GM21717 (cell line): ENCODE results near the gene ZNF74.
"Not testable (repeated sequence)": the region's sequence is repeated elsewhere in the genome, so short reads cannot be mapped to it uniquely, and the experiment has no call there.

Experiments
- ATAC-seq: cut with Tn5 transposase; IDR thresholded peaks from one replicate; pipeline ENCODE4 v1.9.1; 2021; ENCODE audit warnings: mild to moderate bottlenecking, moderate library complexity; ENCODE audit not compliant: unreplicated experiment

Gene ZNF74

DNA sequence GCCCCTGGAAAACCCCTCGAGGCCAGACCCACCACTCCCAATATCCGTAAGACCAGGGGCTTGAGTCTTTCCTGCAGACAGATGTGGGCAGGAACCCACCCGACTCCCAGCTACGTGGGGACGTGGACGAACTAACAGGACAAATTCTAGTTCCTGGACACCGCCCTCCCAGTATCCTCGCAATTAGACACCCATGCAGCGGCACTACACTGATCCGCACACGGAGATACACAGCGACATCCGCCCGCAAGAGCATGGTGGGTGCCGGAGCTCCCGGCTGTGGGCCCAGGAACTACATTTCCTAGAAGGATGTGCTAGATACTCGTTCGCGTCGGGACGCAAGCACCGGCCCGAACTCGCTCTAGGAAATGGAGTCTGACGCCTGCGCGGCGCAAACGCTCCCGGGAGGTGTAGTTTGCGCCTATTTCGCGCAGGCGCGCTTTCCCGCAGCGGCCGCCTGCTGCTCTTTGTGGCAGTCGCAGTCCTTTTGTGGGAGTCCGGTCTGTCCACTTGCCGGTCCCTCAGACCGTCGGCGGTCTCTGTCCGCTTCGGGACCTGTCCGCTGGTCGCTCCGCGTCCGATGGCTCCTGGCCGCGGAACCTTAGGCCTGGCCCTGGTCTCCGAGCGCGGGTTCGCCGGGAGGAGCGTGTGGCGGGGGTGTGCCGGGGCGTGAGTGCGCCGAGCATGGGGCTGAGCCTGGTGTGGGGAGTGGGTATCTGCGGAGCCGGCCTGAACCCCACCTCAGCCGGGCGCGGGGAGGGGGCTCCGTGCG, at the start of gene ZNF74:
Gene ZNF74, plus strand, starts transcription at position 447 of the 772 bp plus-strand sequence. CDS start 478 bp downstream, outside the sequence.
- peak; percentile 61 for ATAC-seq

DNA sequence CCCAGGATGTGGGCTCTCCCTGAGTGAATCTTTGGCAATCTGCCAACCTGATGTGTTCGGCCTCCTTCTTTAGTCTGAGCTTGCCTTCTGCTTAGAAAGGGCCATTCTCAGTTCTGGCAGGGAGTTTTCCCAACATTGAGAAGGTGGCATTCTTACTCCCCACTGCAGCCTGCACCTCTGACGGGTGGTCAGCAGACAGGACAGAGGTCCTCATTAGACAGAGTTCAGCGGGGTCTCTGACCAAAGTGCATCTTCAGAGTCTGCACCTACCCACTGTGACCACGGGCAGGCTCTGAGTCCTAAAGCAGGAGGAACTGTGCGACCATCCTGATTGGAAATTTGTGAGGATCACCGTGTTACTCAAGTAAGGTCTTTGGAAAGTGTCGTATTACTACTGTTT, 47.4 kb upstream of the ZNF74 start:
- not testable (repeated sequence) for ATAC-seq

DNA sequence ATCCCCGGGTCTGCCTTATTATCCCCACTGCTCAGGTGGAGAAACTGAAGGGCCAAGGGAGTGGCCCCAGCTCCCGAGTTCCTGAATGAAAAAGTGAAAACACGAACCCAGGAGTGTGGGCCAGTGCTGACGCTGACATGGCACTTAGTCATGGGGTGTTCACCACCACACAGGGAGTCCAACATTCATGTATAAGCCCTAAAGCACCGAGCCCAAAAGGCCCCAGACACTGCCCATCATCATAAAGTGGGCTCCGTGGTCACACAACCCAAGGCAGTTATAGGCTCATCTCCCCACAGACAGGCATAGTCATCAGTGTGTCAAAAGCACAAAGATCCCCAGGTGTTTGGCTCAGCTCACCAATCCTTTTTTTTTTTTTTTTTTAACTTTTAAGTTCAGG, 41.4 kb upstream of the ZNF74 start:
- ATAC-seq = not testable (repeated sequence)

DNA sequence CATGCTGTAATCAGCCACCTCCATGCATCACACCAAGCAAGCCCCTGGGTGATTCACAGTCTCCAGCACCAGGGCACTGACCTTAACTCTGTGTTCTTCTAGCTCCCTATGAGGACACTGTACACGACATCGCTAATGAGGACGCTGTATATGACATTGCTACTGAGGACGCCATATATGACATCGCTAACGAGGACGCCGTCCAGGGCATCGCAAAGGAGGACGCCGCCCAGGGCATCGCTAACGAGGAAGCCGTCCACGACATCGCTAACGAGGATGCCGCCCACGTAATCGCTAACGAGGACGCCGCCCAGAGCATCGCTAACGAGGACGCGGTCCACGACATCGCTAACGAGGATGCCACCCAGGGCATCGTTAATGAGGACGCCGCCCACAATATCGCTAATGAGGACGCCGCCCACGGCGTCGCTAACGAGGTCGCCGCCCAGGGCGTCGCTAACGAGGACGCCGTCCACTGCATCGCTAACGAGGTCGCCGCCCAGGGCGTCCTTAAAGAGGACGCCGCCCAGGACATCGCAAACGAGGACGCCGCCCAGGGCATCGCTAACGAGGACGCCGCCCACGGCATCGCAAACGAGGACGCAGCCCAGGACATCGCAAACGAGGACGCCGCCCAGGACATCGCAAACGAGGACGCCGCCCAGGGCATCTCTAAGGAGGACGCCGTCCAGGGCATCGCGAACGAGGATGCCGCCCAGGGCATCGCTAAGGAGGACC, 39.5 kb upstream of the ZNF74 start:
- ATAC-seq = no peak

DNA sequence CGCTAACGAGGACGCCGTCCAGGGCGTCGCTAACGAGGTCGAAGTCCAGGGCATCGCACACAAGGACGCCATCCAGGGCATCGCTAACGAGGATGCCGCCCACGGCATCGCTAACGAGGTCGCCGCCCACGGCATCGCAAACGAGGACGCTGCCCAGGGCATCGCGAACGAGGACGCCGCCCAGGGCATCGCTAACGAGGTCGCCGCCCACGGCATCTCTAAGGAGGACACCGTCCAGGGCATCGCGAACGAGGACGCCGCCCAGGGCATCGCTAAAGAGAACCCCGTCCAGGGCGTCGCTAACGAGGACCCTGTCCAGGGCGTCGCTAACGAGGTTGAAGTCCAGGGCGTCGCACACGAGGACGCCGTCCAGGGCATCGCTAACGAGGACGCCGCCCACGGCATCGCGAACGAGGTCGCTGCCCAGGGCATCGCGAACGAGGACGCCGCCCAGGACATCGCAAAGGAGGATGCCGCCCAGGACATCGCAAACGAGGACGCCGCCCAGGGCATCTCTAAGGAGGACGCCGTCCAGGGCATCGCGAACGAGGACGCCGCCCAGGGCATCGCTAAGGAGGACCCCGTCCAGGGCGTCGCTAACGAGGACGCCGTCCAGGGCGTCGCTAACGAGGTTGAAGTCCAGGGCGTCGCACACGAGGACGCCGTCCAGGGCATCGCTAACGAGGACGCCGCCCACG, 37.9 kb upstream of the ZNF74 start:
- ATAC-seq = not testable (repeated sequence)

DNA sequence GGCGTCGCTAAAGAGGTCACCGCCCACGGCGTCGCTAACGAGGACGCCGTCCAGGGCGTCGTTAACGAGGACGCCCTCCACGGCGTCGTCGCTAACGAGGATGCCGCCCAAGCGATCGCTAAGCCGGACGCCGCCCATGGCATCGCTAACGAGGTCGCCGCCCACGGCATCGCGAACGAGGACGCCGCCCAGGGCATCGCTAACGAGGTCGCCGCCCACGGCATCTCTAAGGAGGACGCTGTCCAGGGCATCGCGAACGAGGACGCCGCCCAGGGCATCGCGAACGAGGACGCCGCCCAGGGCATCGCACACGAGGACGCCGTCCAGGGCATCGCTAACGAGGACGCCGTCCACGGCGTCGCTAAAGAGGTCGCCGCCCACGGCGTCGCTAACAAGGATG, 37.0 kb upstream of the ZNF74 start:
- not testable (repeated sequence) for ATAC-seq

DNA sequence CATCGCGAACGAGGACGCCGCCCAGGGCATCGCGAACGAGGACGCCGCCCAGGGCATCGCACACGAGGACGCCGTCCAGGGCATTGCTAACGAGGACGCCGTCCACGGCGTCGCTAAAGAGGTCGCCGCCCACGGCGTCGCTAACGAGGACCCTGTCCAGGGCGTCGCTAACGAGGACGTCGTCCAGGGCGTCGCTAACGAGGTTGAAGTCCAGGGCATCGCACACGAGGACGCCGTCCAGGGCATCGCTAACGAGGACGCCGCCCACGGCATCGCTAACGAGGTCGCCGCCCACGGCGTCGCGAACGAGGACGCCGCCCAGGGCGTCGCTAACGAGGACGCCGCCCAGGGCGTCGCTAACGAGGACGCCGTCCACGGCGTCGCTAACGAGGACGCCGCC, 36.0 kb upstream of the ZNF74 start:
- not testable (repeated sequence) for ATAC-seq

DNA sequence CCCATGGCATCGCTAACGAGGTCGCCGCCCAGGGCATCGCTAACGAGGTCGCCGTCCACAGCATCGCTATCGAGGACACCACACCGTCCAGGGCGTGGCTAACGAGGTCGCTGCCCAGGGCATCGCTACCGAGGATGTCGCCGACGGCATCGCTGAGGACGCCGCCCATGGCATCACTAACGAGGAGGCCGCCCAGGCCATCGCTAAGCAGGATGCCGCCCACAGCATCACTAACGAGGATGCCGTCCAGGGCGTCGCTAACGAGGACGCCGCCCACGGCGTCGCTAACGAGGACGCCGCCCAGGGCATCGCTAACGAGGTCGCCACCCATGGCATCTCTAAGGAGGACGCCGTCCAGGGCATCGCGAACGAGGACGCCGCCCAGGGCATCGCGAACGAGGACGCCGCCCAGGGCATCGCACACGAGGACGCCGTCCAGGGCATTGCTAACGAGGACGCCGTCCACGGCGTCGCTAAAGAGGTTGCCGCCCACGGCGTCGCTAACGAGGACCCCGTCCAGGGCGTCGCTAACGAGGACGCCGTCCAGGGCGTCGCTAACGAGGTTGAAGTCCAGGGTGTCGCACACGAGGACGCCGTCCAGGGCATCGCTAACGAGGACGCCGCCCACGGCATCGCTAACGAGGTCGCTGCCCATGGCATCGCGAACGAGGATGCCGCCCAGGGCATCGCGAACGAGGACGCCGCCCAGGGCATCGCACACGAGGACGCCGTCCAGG, 35.3 kb upstream of the ZNF74 start:
- not testable (repeated sequence) for ATAC-seq

DNA sequence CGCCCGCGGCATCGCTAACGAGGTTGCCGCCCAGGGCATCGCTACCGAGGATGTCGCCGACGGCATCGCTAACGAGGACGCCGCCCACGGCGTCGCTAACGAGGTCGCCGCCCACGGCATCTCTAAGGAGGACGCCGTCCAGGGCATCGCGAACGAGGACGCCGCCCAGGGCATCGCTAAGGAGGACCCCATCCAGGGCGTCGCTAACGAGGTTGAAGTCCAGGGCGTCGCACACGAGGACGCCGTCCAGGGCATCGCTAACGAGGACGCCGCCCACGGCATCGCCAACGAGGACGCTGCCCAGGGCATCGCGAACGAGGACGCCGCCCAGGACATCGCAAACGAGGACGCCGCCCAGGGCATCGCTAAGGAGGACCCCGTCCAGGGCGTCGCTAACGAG, 33.7 kb upstream of the ZNF74 start:
- not testable (repeated sequence) for ATAC-seq

DNA sequence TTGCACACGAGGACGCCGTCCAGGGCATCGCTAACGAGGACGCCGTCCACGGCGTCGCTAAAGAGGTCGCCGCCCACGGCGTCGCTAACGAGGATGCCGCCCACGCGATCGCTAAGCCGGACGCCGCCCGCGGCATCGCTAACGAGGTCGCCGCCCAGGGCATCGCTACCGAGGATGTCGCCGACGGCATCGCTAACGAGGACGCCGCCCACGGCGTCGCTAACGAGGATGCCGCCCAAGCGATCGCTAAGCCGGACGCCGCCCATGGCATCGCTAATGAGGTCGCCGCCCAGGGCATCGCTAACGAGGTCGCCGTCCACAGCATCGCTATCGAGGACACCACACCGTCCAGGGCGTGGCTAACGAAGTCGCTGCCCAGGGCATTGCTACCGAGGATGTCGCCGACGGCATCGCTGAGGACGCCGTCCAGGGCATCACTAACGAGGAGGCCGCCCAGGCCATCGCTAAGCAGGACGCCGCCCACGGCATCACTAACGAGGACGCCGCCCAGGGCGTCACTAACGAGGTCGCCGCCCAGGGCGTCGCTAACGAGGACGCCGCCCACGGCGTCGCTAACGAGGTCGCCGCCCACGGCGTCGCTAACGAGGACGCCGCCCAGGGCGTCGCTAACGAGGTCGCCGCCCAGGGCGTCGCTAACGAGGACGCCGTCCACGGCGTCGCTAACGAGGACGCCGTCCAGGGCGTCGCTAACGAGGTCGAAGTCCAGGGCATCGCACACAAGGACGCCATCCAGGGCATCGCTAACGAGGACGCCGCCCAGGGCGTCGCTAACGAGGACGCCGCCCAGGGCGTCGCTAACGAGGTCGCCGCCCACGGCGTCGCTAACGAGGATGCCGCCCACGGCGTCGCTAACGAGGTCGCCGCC, 32.8 kb upstream of the ZNF74 start:
- ATAC-seq = not testable (repeated sequence)

DNA sequence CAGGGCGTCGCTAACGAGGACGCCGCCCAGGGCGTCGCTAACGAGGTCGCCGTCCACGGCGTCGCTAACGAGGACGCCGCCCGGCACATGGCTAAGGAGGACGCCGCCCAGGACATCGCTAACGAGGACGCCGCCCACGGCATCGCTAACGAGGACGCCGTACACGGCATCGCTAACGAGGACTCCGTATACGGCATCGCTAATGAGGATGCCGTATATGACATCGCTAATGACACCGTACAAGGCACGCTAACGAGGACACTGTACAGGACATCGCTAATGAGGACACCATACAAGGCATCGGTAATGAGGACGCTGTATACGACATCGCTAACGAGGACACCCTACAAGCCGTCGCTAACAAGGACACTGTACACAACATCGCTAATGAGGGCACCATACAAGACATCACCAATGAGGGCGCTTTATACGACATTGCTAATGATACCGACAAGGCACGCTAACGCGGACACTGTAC, 32.2 kb upstream of the ZNF74 start:
- not testable (repeated sequence) for ATAC-seq

DNA sequence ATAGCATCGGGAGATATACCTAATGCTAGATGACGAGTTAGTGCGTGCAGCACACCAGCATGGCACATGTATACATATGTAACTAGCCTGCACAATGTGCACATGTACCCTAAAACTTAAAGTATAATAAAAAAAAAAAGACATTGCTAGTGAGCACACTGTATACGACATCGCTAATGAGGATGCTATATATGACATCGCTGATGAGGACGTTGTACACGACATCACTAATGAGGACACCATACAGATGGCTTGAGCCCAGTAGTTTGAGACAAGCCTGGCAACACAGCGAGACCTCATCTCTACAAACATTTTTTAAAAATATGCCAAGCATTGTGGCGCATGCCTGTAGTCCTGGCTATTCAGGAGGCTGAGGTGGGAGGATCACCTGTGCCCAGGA, 31.5 kb upstream of the ZNF74 start:
- ATAC-seq = not testable (repeated sequence)

DNA sequence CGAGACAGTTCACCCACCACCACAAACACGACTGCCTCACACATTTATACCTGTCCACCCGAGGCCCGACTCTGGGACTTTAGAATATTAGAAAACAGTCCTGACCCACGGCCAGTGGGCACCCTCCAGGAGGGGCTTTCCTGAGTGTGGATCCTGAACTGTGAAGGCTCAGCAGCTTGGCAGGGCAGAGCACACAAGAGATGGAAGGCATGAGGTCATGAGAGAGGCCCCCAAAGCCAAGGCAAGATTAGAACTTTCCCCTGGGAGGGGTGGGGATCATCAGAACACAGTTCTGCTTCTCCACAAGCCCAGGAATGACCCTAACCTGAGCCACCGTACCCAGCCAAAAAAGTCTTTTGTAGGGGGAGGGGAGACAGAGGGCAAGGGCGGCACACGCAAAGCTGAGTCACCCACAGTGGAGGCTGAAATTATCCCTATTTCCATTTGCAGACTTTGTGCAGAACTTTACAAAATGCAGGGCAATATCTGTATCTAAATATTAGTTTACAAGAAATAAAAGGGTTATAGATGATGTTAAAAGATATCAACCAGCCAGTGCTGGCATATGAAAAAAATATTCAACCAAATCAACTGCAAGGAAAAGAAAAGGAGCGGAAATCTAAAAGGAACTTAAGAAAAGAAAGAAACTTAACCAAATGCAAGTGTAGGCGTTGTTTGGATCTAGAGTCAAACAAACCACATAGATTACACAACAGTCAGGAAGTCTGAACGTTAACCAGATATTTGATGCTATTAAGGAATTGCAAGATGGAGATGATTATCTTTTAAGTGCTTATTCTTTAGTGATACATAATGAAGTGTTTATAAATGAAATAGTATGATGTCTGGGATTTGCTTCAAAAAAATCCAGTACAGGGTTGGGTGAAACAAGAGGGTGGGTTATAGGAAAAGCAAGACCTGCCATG, 29.4 kb upstream of the ZNF74 start:
- not testable (repeated sequence) for ATAC-seq

DNA sequence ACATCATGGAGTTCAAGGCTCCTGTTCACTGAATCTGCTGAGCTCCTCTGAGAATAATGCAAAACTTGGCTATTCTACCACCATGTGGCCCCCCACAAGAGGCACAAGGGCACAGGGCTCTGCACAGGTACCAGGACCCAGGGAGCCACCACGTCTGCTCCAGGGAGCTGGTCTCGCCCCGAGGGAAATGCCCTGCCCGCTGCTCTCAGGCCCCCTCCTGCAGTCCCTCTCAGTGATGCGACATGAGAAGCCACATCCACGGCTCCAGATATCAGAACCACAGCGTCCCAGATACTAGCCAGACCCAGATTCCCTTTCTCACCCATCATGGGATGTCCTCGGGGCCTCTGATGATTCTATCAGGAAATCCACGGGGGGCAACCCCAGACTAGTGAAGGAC, 27.1 kb upstream of the ZNF74 start:
- not testable (repeated sequence) for ATAC-seq

DNA sequence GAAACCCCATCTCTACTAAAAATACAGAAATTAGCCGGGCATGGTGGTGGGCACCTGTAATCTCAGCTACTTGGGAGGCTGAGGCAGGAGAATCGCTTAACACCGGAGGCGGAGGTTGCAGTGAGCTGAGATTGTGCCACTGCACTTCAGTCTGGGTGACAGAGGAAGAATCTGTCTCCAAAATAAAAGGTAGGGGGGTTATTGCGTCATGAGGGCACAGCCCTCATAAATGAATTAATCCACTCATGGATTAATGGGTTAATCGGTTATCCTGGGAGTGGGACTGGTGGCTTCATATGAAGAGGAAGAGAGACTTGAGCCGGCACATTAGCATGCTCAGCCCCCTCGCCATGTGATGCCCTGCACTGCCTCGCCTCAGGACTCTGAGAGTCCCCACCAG, 25.1 kb upstream of the ZNF74 start:
- not testable (repeated sequence) for ATAC-seq

DNA sequence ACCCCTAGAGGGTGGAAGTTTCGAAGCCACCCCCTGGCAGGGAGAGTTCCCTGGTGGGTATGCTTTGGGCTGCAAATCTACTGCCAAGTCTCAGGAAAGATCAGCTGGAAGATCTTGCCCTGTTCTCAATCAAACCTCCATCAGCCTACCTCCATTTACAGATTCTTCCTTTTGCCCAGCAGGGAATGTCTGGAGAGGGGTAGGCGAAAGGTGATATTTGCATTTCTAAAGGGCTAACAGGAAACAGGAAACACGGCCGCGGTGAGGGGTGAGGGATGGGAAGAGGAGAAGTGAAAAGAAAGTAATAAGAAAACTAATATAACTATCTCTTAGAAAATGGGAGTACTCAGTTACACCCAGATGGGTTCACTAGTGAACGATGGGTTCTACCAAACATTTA, 22.3 kb upstream of the ZNF74 start:
- ATAC-seq = not testable (repeated sequence)

DNA sequence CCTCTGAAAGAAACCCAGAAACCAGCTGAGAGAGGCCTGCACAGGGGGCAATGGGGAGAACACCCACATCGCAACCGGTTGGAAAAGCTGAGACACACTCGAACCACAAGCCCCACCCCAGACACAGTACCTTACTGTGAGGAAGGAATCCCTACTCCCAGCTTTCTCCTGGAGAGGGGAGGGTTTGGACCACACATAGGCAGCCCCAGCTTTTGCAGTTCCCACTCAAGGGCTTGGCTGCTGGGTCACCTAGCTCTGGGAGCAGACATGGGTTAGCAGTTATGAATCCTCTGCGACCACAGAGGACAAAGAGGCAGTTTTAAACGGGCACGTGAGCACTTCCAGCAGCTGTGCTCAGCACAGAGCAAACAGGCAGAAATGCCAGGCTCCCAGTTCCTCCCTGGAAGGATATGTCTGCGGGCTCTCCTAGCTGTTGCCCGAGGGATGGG, 21.5 kb upstream of the ZNF74 start:
- ATAC-seq = not testable (repeated sequence)

DNA sequence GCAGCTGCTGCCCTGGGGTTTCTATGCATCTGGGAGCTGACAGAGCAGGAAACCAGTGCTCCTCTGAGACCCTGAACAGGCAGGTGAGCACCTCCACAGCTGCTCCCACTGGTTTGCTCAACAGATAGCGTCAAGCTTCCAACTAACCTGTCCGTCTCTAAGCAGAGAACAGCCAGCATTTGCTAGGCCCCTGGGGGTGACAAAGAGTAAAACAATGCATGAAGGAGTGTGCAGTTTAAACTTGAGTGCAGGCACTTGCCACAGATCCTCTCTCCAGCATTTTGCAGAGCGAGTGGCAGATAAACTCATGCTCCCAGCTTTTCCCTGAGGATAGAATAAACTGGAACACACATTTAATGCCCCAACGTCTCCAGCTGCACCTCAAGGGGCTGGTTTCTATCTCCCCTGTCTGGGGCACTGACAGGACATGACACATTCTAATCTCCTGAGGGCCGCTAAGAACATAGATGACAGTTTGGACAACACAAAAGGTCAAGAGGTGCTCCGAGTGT, 20.7 kb upstream of the ZNF74 start:
- ATAC-seq = not testable (repeated sequence)
